ENCODE results near the gene HAND2.

HAND2 gene

GRCh38 chr4:173556398-173557131, 26.5 kb upstream of the HAND2 start:
- Histone ChIP-seq H3K27ac (ENCODE audit: low read depth, low read length) (no peak overlapping the region), H3K9me3 (ENCODE audit: control insufficient read depth, insufficient read depth, low read length) (no peaks in the 10 kb centered on the region), H3K4me1 (ENCODE audit: control insufficient read depth, insufficient read depth, low read length) (peaks cover 4% of the 10 kb centered on the region; the same call in 1 of the 2 replicates), H3K36me3 (ENCODE audit: control insufficient read depth, insufficient read depth, low read length) (no peaks in the 10 kb centered on the region), H3K27me3 (ENCODE audit: control insufficient read depth, insufficient read depth, low read length) (no peaks in the 10 kb centered on the region), H3K9ac (ENCODE audit: low read depth, low read length) (no peak overlapping the region), H3K4me3 (ENCODE audit: low read depth, low read length) (no peak overlapping the region)

DNA sequence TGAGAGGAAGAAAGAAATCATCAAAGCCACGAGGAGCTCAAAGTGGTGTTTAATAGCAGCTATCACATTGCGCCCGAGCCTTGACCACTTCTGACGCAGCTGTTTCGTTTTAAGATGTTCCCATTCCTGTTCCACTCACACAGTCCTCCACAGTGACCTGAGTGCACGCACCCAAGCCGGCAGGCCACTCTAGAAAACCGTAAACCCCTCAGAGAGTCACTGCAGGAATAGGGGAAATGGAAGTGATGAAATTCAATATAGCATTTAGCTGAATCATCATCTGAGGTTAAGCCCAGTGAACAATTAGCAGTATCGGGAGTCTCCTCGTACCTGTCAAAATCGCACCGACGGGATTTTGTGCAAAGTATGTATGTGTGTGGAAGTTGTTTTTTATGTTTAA, 17.9 kb upstream of the HAND2 start:
- H3K9me3 ChIP-seq (ENCODE audit: control insufficient read depth, insufficient read depth, low read length) = no peaks in the 10 kb centered on the region
- H3K4me1 ChIP-seq (ENCODE audit: control insufficient read depth, insufficient read depth, low read length) = no peaks in the 10 kb centered on the region
- H3K27ac ChIP-seq (ENCODE audit: low read depth, low read length) = no peak overlapping the region
- H3K9ac ChIP-seq (ENCODE audit: low read depth, low read length) = no peak overlapping the region
- H3K27me3 ChIP-seq (ENCODE audit: control insufficient read depth, insufficient read depth, low read length) = peaks cover 45% of the 10 kb centered on the region
- no peak overlapping the region for H3K4me3 ChIP-seq (ENCODE audit: low read depth, low read length)
- no peaks in the 10 kb centered on the region for H3K36me3 ChIP-seq (ENCODE audit: control insufficient read depth, insufficient read depth, low read length)

DNA sequence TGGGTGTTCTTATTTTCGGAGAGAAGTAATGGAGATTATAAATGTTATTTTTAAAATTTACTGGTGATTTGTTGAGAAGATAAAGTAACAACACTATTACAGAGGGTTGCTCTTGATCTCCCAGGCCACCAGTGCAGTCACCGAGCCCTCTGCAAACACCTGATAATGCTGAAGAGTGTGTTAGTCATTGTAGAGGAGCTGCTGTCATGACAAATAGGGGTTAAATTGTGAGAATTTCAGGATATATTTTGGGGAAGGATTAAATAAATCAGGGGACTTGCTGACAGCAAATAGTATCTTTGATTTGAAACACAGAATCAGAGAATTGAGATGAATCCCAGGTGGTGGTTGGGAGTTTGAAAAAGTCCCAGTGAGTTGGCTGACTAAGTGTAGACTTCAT, 16.7 kb upstream of the HAND2 start:
- Histone ChIP-seq H3K27ac (ENCODE audit: low read depth, low read length) (no peak overlapping the region), H3K4me3 (ENCODE audit: low read depth, low read length) (no peak overlapping the region), H3K9me3 (ENCODE audit: control insufficient read depth, insufficient read depth, low read length) (no peaks in the 10 kb centered on the region), H3K36me3 (ENCODE audit: control insufficient read depth, insufficient read depth, low read length) (no peaks in the 10 kb centered on the region), H3K27me3 (ENCODE audit: control insufficient read depth, insufficient read depth, low read length) (peaks cover 52% of the 10 kb centered on the region), H3K9ac (ENCODE audit: low read depth, low read length) (no peak overlapping the region), H3K4me1 (ENCODE audit: control insufficient read depth, insufficient read depth, low read length) (no peaks in the 10 kb centered on the region)

- no peak overlapping the region for H3K4me3 ChIP-seq (ENCODE audit: low read depth, low read length)
- peaks cover 65% of the 10 kb centered on the region for H3K27me3 ChIP-seq (ENCODE audit: control insufficient read depth, insufficient read depth, low read length)
- no peak overlapping the region for H3K27ac ChIP-seq (ENCODE audit: low read depth, low read length)
- no peaks in the 10 kb centered on the region for H3K36me3 ChIP-seq (ENCODE audit: control insufficient read depth, insufficient read depth, low read length)
- H3K9me3 ChIP-seq (ENCODE audit: control insufficient read depth, insufficient read depth, low read length) = no peaks in the 10 kb centered on the region
- no peaks in the 10 kb centered on the region for H3K4me1 ChIP-seq (ENCODE audit: control insufficient read depth, insufficient read depth, low read length)
- no peak overlapping the region for H3K9ac ChIP-seq (ENCODE audit: low read depth, low read length)
These were observed 15.4 kb upstream of the HAND2 start for GRCh38 chr4:173545440-173545839.

DNA sequence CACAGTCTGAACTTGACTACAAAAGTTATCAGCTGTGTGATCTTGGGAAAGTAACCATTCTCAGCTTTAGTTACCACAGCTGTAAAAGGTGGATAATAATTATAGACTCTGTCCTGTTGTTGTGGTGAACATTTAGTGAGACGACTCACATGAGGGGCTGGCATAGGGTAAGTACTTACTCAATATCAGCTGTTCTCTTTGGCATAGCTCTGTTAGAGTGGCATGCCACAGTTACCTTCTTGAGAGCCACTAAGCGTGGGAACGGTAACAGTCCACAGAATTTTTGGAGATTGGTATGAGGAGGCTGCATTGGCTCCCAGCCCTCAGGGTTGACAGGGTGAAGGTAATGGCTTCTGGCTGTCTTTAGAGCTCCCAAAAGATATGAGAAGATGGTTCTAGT, 13.2 kb upstream of the HAND2 start:
- no peak overlapping the region for H3K4me3 ChIP-seq (ENCODE audit: low read depth, low read length)
- H3K9me3 ChIP-seq (ENCODE audit: control insufficient read depth, insufficient read depth, low read length) = no peaks in the 10 kb centered on the region
- H3K27me3 ChIP-seq (ENCODE audit: control insufficient read depth, insufficient read depth, low read length) = peaks cover 78% of the 10 kb centered on the region
- H3K36me3 ChIP-seq (ENCODE audit: control insufficient read depth, insufficient read depth, low read length) = no peaks in the 10 kb centered on the region
- no peak overlapping the region for H3K27ac ChIP-seq (ENCODE audit: low read depth, low read length)
- peaks cover 9% of the 10 kb centered on the region for H3K4me1 ChIP-seq (ENCODE audit: control insufficient read depth, insufficient read depth, low read length)
- no peak overlapping the region for H3K9ac ChIP-seq (ENCODE audit: low read depth, low read length)

GRCh38 chr4:173539986-173540385, 10.0 kb upstream of the HAND2 start:
- no peak overlapping the region for H3K9ac ChIP-seq (ENCODE audit: low read depth, low read length)
- H3K4me3 ChIP-seq (ENCODE audit: low read depth, low read length) = no peak overlapping the region
- no peaks in the 10 kb centered on the region for H3K9me3 ChIP-seq (ENCODE audit: control insufficient read depth, insufficient read depth, low read length)
- H3K27ac ChIP-seq (ENCODE audit: low read depth, low read length) = no peak overlapping the region
- H3K27me3 ChIP-seq (ENCODE audit: control insufficient read depth, insufficient read depth, low read length) = peaks cover 95% of the 10 kb centered on the region
- H3K4me1 ChIP-seq (ENCODE audit: control insufficient read depth, insufficient read depth, low read length) = peaks cover 9% of the 10 kb centered on the region
- H3K36me3 ChIP-seq (ENCODE audit: control insufficient read depth, insufficient read depth, low read length) = no peaks in the 10 kb centered on the region

GRCh38 chr4:173538909-173539445, 8.9 kb upstream of the HAND2 start:
- H3K9ac ChIP-seq (ENCODE audit: low read depth, low read length) = no peak overlapping the region
- peaks cover 9% of the 10 kb centered on the region for H3K4me1 ChIP-seq (ENCODE audit: control insufficient read depth, insufficient read depth, low read length)
- no peaks in the 10 kb centered on the region for H3K9me3 ChIP-seq (ENCODE audit: control insufficient read depth, insufficient read depth, low read length)
- peaks cover 96% of the 10 kb centered on the region for H3K27me3 ChIP-seq (ENCODE audit: control insufficient read depth, insufficient read depth, low read length)
- peak overlapping the region; percentile 50 for H3K4me3 ChIP-seq (ENCODE audit: low read depth, low read length)
- H3K27ac ChIP-seq (ENCODE audit: low read depth, low read length) = no peak overlapping the region
- no peaks in the 10 kb centered on the region for H3K36me3 ChIP-seq (ENCODE audit: control insufficient read depth, insufficient read depth, low read length)

- H3K9me3 ChIP-seq (ENCODE audit: control insufficient read depth, insufficient read depth, low read length) = no peaks in the 10 kb centered on the region
- no peaks in the 10 kb centered on the region for H3K36me3 ChIP-seq (ENCODE audit: control insufficient read depth, insufficient read depth, low read length)
- H3K4me3 ChIP-seq (ENCODE audit: low read depth, low read length) = peak overlapping the region; percentile 50
- H3K9ac ChIP-seq (ENCODE audit: low read depth, low read length) = no peak overlapping the region
- peaks cover 96% of the 10 kb centered on the region for H3K27me3 ChIP-seq (ENCODE audit: control insufficient read depth, insufficient read depth, low read length)
- H3K4me1 ChIP-seq (ENCODE audit: control insufficient read depth, insufficient read depth, low read length) = peaks cover 9% of the 10 kb centered on the region
- H3K27ac ChIP-seq (ENCODE audit: low read depth, low read length) = no peak overlapping the region
These were observed 8.3 kb upstream of the HAND2 start for GRCh38 chr4:173538148-173538908.

- no peaks in the 10 kb centered on the region for H3K36me3 ChIP-seq (ENCODE audit: control insufficient read depth, insufficient read depth, low read length)
These were observed 7.7 kb upstream of the HAND2 start for GRCh38 chr4:173537613-173538147.

DNA sequence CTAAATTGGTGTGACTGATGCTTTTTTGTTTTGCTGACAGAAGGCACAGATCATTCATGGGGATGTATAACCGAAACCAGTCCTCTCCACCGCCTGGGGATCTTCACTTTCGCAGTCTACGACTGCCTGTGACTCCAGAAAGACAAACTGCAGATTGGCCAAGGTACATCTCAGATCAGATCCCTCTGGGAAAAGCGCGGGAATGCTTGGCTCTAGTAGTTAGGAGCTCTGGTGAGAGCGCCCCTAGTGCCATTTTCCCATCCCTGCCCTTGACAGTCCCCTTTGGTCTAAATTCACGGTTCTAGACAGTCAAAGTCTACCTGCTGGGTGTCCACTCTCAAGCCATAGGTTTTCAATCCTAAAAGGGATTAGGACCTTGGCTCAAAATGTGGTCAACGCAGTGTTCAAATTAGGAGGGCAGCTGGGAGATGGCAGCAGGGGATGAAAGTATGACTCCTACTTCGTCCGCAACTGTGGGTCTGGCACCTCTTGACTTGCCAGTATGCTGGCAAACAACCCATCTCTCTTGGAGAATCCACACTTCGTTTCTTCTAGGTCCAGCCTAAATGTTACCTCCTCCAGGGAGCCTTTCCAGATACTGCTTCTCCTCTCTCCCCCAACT, 6.9 kb upstream of the HAND2 start:
- no peaks in the 10 kb centered on the region for H3K36me3 ChIP-seq (ENCODE audit: control insufficient read depth, insufficient read depth, low read length)
- peaks cover 100% of the 10 kb centered on the region for H3K27me3 ChIP-seq (ENCODE audit: control insufficient read depth, insufficient read depth, low read length)
- H3K9ac ChIP-seq (ENCODE audit: low read depth, low read length) = no peak overlapping the region
- no peaks in the 10 kb centered on the region for H3K9me3 ChIP-seq (ENCODE audit: control insufficient read depth, insufficient read depth, low read length)
- H3K4me1 ChIP-seq (ENCODE audit: control insufficient read depth, insufficient read depth, low read length) = peaks cover 9% of the 10 kb centered on the region
- no peak overlapping the region for H3K27ac ChIP-seq (ENCODE audit: low read depth, low read length)
- no peak overlapping the region for H3K4me3 ChIP-seq (ENCODE audit: low read depth, low read length)

More at GRCh38 chr4:173537613-173538147, 7.7 kb upstream of the HAND2 start:
- Histone ChIP-seq H3K27me3 (ENCODE audit: control insufficient read depth, insufficient read depth, low read length) (peaks cover 97% of the 10 kb centered on the region), H3K9ac (ENCODE audit: low read depth, low read length) (no peak overlapping the region), H3K4me3 (ENCODE audit: low read depth, low read length) (peak overlapping the region; percentile 50), H3K27ac (ENCODE audit: low read depth, low read length) (no peak overlapping the region), H3K9me3 (ENCODE audit: control insufficient read depth, insufficient read depth, low read length) (no peaks in the 10 kb centered on the region), H3K4me1 (ENCODE audit: control insufficient read depth, insufficient read depth, low read length) (peaks cover 9% of the 10 kb centered on the region)

Data from HUES48 (cell line).